ENCODE results near the gene LZTS3.
"Not testable (repeated sequence)": the region's sequence is repeated elsewhere in the genome, so short reads cannot be mapped to it uniquely, and the experiment has no call there.

Gene LZTS3

DNA sequence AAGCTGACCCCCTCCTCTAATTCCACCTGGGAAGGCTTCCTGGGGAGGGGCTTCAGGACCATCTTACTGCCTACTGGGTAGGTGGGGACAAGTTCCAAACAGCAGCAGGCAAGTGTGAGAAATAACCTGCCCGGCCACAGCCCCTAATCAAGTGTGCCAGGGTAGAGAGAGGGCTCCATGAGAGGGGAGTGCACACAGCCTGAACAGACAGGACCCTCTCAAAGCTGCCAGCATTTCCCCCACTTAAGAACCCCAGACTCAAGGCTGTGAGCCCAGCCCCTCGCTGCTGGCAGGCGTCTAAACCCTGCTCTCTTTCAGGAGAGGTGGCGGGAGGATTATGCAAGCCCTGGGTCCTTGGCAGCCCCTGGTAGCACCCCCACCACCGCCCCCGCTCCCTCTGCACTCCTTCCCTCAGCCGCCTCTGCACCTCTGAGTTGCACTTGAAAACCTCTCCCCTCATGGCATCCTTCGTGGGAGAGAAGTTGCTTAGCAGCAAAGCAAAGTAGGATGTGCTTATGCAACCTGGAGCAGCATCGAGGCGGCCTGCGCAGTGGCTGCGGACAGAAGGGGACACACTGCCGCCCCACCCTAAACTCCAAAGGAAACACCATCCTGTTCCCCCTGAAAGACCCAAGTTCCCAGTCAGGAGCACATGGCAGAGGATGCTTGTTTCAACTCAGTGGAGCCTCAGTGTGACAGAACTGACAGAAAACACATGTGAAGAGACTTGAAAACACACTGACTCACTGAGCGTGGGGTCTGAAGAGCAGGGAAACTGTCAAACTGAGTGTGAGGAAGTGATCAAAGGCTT lies 20.7 kb upstream of the LZTS3 start:
- in situ Hi-C loops (cut with HindIII; ENCODE audit: low sequenced_read_pairs), result no loop called here

DNA sequence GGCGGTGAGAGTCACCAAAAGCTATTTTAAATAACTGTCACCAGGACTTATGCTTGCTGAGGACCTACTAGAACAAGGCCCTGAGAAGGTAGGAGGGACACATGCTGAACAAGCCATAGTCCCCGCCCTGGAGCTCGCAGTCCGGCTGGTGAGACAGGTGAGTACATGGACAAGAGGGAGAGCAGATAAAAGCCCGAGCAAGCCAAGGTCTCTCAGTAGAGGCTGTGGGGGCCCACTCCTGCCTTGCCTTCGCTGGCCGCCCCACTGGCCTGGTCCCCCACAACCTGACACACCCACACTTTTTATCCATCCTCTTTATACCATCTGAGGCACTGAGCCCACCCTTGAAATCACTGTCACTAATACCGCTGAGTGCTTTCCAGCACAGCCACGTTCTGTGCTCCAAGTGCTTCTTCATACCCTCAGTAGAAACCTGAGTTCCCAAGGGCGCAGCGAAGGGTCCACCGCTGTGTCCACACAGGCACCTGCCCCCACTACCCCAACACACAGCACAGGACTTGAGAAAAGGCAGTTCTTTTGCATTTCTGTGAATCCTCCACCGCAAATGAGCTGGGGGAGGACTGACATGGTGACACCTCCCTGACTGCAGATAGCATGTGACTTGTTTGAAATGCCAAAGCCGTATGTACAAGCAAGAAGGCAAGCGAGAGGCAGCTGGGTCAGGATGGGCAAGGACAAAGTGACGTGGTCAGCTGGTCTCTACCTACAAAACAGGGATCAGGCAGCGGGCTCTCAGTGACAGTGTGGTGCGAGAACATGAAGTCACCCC lies 19.1 kb upstream of the LZTS3 start:
- in situ Hi-C loops (cut with HindIII; ENCODE audit: low sequenced_read_pairs), result no loop called here

GRCh38 chr20:3190681-3191111 lies 17.3 kb upstream of the LZTS3 start:
- in situ Hi-C loops (cut with HindIII; ENCODE audit: low sequenced_read_pairs), result no loop called here

GRCh38 chr20:3189561-3190131 lies 16.3 kb upstream of the LZTS3 start:
- in situ Hi-C loops (cut with HindIII; ENCODE audit: low sequenced_read_pairs), result no loop called here

DNA sequence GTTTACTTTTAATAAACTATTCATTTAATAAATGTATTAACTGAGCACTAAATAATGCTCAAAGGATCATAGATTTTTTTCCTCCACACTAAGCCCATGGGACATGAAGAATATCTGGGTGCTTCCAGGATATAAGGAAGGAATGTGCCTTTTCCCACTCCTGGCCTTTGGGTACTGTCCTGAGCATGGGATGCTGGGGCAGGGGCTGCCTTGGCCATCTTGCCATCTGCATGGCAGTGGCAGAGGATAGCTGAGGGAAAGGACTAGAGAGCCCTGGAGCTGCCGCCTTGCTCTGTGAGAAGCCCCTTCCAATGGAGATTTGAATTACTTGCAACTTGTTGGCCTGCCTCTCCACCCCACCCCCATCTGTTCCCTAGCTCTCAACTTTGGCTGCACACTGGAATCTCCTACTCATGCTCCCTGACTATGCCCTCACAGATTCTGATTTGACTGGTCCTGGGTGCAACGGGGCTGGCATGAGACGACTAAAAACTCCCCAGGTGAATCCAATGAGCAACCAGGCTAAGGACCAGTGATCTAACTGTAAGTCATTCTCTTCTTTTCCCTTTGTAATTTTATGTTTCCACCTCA lies 15.6 kb upstream of the LZTS3 start:
- in situ Hi-C loops (cut with HindIII; ENCODE audit: low sequenced_read_pairs), result no loop called here

- in situ Hi-C loops (cut with HindIII; ENCODE audit: low sequenced_read_pairs), result not testable (repeated sequence)
Measured at GRCh38 chr20:3187861-3188260, 14.5 kb upstream of the LZTS3 start.

DNA sequence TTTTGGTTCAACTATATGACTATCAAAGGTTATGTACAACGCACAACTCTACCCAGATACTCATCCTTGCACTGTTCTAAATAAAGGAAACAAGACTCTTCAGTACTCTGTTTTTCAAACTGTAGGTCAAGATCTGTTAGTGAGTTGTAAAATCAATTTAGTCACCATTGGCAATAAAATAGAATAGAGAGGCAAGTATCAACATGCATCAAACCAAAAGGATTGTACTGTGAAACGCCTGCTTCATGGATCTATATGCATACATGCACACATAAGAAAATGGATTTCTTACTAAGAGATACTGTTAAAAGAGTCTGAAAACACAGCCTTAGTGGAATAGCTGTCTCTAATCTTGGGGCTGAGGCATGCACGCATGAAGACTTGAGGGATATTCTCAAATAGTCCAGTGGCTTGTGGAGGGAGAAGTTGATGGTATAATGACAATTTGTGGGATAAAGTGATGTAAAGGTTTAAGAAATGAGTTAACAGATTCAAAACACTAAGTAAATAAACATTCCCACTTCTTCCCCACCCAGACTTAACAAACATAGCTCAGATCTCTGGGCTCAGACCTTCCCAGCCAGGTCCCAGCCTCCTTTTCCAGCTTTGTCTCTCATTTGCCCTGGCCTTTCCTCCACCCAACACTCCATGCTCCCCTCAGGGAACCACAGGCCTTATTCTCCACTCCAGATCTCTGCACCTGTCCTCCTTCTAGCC lies 10.7 kb upstream of the LZTS3 start:
- in situ Hi-C loops (cut with HindIII; ENCODE audit: low sequenced_read_pairs), result no loop called here

DNA sequence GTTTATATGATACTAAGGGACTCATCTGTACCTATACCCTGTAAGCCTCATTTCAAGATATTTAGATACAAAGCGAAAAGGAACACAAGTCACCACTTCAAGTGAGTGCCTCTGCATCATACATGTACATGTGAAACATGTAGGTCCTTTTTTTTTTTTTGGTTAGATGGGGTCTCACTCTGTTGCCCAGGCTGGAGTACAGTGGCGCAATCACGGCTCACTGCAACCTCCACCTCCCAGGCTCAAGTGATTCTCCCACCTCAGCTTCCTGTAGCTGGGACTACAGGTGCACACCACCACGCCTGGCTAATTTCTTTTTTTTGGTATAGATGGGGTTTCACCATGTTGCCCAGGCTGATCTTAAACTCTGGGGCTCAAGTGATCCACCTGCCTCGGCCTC lies 9.1 kb upstream of the LZTS3 start:
- in situ Hi-C loops (cut with HindIII; ENCODE audit: low sequenced_read_pairs), result not testable (repeated sequence)

GRCh38 chr20:3181270-3181669 lies 7.9 kb upstream of the LZTS3 start:
- in situ Hi-C loops (cut with HindIII; ENCODE audit: low sequenced_read_pairs), result no loop called here

GRCh38 chr20:3180319-3180718 lies 7.0 kb upstream of the LZTS3 start:
- in situ Hi-C loops (cut with HindIII; ENCODE audit: low sequenced_read_pairs), result no loop called here

DNA sequence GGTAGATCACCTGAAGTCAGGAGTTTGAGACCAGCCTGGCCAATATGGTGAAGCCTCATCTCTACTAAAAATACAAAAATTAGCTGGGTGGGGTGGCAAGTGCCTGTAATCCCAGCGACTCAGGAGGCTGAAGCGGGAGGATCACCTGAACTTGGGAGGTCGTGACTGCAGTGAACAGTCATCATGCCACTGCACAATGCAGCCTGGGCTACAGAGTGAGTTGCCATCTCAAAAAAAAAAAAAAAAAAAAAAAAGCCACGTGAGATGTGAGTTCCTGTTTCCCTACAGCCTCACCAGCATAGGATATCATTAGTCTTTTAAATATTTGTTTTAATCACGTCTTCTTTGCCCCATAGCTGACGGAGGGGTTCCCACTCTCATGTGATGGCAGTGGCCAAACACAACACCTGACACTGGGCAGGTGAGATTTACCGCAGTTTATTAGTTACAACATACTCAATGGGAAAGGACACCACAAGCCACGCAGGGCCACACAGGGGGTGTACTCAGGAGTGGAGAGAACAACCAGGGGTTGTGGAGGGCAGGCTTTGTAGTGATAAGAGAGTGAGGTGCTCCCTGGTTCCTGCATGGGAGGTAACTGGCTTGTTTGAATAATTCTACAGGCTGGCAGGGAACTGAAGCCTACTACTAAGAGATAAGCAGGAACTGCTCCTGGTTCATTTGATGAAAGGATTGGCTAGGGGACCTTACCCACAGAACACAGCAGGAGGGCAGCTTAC lies 4.6 kb upstream of the LZTS3 start:
- in situ Hi-C loops (cut with HindIII; ENCODE audit: low sequenced_read_pairs), result no loop called here

DNA sequence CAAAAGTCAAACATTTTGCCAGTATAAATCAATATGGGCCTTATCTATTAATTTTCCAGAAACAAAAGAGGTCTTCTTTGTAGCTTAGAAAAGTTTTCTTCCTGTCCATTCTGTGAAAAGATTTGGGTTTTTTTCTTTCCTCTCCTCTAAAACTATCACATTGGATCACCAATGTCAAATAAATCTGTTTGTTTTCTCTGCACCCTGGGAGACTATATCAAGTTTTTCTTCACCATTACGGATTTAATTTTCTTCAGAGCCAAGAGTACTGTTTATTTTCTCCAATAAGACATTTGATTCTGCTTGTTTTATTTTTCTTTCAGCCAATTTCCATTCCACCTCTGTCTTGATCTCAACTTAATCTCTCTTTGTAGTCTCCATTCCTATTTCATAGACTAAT lies 1.9 kb upstream of the LZTS3 start:
- in situ Hi-C loops (cut with HindIII; ENCODE audit: low sequenced_read_pairs), result no loop called here

- in situ Hi-C loops (cut with HindIII; ENCODE audit: low sequenced_read_pairs), result no loop called here
Measured at GRCh38 chr20:3174442-3175261, 1.3 kb upstream of the LZTS3 start.

- in situ Hi-C loops (cut with HindIII; ENCODE audit: low sequenced_read_pairs), result no loop called here
Measured at GRCh38 chr20:3173610-3174441, 477 bp upstream of the LZTS3 start.

DNA sequence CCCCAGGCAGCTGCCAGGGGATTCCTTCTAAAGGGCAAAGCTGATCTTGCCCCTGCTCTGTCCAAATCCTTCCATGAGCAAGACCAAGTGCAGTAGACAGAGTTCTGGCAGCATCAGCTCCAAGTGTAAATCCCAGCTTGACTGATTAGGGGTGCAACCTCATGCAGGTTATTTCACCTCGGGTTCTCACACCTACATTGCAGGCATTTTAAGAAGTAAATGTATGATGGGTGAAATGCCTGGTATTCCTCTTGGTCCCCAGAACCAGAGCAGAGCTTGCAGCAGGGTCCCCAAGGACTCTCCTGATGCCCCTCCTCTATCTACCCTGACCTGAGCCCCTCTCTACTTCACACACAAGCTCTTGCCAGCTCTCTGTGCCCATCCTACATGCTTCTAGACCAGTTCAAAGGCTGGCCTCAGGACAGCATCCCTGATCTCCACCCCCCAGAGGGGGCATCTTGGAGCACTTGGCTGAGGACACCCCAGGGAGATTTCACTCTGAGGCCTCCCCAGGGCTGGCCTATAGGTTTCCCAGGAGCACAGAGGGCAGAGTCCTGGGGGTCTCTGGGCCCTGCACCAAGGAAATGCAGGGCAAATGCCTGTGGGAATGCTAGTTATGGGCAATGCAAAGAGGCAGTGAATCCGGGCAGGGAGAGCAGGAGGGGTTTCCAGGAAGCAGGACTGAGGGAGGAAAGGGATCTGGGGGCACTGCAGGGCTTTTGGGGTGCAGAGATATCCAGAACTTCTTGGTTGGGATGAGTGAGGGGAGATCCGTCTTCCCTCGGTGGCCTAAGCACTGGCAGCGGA lies 1.0 kb downstream of the LZTS3 start:
- in situ Hi-C loops (cut with HindIII; ENCODE audit: low sequenced_read_pairs), result no loop called here

GRCh38 chr20:3171391-3172125 lies 1.8 kb downstream of the LZTS3 start:
- in situ Hi-C loops (cut with HindIII; ENCODE audit: low sequenced_read_pairs), result no loop called here
